Neural cell (in vitro differentiated cells): Measurements from ENCODE around the gene TCF12. TPM values are rescaled to one million over a fixed set of nuclear protein-coding genes. Genes with fewer than 3 reads are reported as not detected.

ENCODE experiments used
- H2AFZ ChIP-seq: fragments of 200-600, 300-800 bp; sonication (generic), shearing (Covaris generic); 2 replicates; pipeline ENCODE4 v1.6.0; 2014; ENCODE audit warnings: low read depth, mild to moderate bottlenecking, antibody characterized with exemption, low read length, moderate library complexity
- H3F3A ChIP-seq: fragments of 200-600 bp; shearing (Covaris generic); 2 replicates; pipeline ENCODE4 v1.6.1; 2016; ENCODE audit warnings: mild to moderate bottlenecking, moderate library complexity, mixed read lengths, antibody characterized with exemption, low read length; ENCODE audit not compliant: insufficient read depth, poor library complexity, severe bottlenecking
- H3K27ac ChIP-seq: fragments of 200-600, 300-800 bp; sonication (generic), shearing (Covaris generic); 2 replicates; pipeline ENCODE4 v1.5.1; 2014; ENCODE audit warnings: mild to moderate bottlenecking, low read length, moderate library complexity
- H3K27me3 ChIP-seq: fragments of 300-800, 200-600 bp; sonication (generic), shearing (Covaris generic); 2 replicates; pipeline ENCODE4 v1.6.0; 2014; ENCODE audit warnings: mild to moderate bottlenecking, low read depth, low read length, moderate library complexity; ENCODE audit not compliant: insufficient read depth
- H3K36me3 ChIP-seq: fragments of 300-800, 200-600 bp; sonication (generic), shearing (Covaris generic); 2 replicates; pipeline ENCODE4 v1.5.1; 2014; ENCODE audit warnings: mild to moderate bottlenecking, antibody characterized with exemption, low read length, moderate library complexity; ENCODE audit not compliant: insufficient read depth
- H3K4me2 ChIP-seq: fragments of 300-800, 200-600 bp; sonication (generic), shearing (Covaris generic); 2 replicates; pipeline ENCODE4 v1.6.0; 2014; ENCODE audit warnings: mild to moderate bottlenecking, low read length
- H3K4me3 ChIP-seq: fragments of 300-800, 200-600 bp; sonication (generic), shearing (Covaris generic); 2 replicates; pipeline ENCODE4 v1.5.1; 2014; ENCODE audit warnings: mild to moderate bottlenecking, low read length, moderate library complexity
- H3K79me2 ChIP-seq: fragments of 200-600 bp; shearing (Covaris generic); replicated peaks from 2 replicates; pipeline ENCODE4 v1.6.0; 2014; ENCODE audit warnings: mild to moderate bottlenecking, low read length, moderate library complexity; ENCODE audit not compliant: insufficient read depth
- H3K9ac ChIP-seq: fragments of 300-800, 200-600 bp; sonication (generic), shearing (Covaris generic); 2 replicates; pipeline ENCODE4 v1.6.1; 2016; ENCODE audit warnings: mild to moderate bottlenecking, low read length, mixed read lengths
- H3K9me2 ChIP-seq: fragments of 200-600 bp; shearing (Covaris generic); 2 replicates; pipeline ENCODE4 v1.6.1; 2016; ENCODE audit warnings: mild to moderate bottlenecking, low read length, mixed read lengths; ENCODE audit not compliant: insufficient read depth
- H3K9me3 ChIP-seq: fragments of 200-600, 300-800 bp; sonication (generic), shearing (Covaris generic); 2 replicates; pipeline ENCODE4 v1.6.1; 2016; ENCODE audit warnings: mild to moderate bottlenecking, mixed run types, low read length, moderate library complexity, mixed read lengths
- H4K20me1 ChIP-seq: fragments of 200-600 bp; shearing (Covaris generic); 2 replicates; pipeline ENCODE4 v1.6.1; 2016; ENCODE audit warnings: mild to moderate bottlenecking, mixed run types; ENCODE audit not compliant: insufficient read depth
- EP300 ChIP-seq: fragments of 450-650 bp; conservative IDR thresholded peaks from 2 replicates; pipeline ENCODE4 v1.6.1; 2014; ENCODE audit warnings: antibody characterized with exemption, mild to moderate bottlenecking, moderate library complexity; ENCODE audit not compliant: poor library complexity, severe bottlenecking
- EZH2 ChIP-seq: fragments of 200-600, 300-800 bp; shearing (Covaris generic), sonication (generic); IDR thresholded peaks from 2 replicates; pipeline ENCODE4 v1.6.1; 2014; ENCODE audit warnings: antibody characterized with exemption, low read length, borderline replicate concordance, mild to moderate bottlenecking; ENCODE audit not compliant: insufficient read depth, poor library complexity, severe bottlenecking
- MXI1 ChIP-seq: fragments of 450-650 bp; conservative IDR thresholded peaks from 2 replicates; pipeline ENCODE4 v1.6.1; 2014; ENCODE audit warnings: antibody characterized with exemption, mild to moderate bottlenecking; ENCODE audit not compliant: poor library complexity, severe bottlenecking
- POLR2AphosphoS5 ChIP-seq: IDR thresholded peaks from 2 replicates; pipeline ENCODE4 v1.6.1; 2012
- RAD21 ChIP-seq: fragments of 450-650 bp; conservative IDR thresholded peaks from 2 replicates; pipeline ENCODE4 v1.6.1; 2014; ENCODE audit warnings: antibody characterized with exemption, mild to moderate bottlenecking, moderate library complexity
- SMC3 ChIP-seq: fragments of 450-650 bp; conservative IDR thresholded peaks from 2 replicates; pipeline ENCODE4 v1.6.1; 2014; ENCODE audit warnings: antibody characterized with exemption, mild to moderate bottlenecking, moderate library complexity; ENCODE audit not compliant: poor library complexity
- TAF1 ChIP-seq: IDR thresholded peaks from 2 replicates; pipeline ENCODE4 v1.6.1; 2012; ENCODE audit warnings: low read depth
- polyA plus RNA-seq: library from polyadenylated mRNA; depleted of rRNA; stranded (reverse); fragments of >200 nt; gene quantifications from 2 replicates; pipeline ENCODE4 v1.2.3, GENCODE V29; 2014
- TF ChIP-seq, protein P1 (sequence below): IDR thresholded peaks from 2 replicates; pipeline ENCODE4 v1.6.1; 2012; ENCODE audit warnings: borderline replicate concordance
- TF ChIP-seq, protein P2 (sequence below): fragments of 450-650 bp; IDR thresholded peaks from 2 replicates; pipeline ENCODE4 v1.5.1; 2014; ENCODE audit warnings: antibody characterized with exemption, mild to moderate bottlenecking, moderate library complexity; ENCODE audit not compliant: poor library complexity, severe bottlenecking

Gene TCF12
- polyA plus RNA-seq, 1 donor from 2014 or later, result 52.7 TPM

GRCh38 chr15:57305009-57305408 is 386.6 kb downstream of the TCF12 start:
- H3K9ac ChIP-seq, result no peak overlapping the region
- no peaks in the 10 kb centered on the region for H4K20me1 ChIP-seq
- no peak overlapping the region for H2AFZ ChIP-seq
- TF ChIP-seq, protein P1, sequence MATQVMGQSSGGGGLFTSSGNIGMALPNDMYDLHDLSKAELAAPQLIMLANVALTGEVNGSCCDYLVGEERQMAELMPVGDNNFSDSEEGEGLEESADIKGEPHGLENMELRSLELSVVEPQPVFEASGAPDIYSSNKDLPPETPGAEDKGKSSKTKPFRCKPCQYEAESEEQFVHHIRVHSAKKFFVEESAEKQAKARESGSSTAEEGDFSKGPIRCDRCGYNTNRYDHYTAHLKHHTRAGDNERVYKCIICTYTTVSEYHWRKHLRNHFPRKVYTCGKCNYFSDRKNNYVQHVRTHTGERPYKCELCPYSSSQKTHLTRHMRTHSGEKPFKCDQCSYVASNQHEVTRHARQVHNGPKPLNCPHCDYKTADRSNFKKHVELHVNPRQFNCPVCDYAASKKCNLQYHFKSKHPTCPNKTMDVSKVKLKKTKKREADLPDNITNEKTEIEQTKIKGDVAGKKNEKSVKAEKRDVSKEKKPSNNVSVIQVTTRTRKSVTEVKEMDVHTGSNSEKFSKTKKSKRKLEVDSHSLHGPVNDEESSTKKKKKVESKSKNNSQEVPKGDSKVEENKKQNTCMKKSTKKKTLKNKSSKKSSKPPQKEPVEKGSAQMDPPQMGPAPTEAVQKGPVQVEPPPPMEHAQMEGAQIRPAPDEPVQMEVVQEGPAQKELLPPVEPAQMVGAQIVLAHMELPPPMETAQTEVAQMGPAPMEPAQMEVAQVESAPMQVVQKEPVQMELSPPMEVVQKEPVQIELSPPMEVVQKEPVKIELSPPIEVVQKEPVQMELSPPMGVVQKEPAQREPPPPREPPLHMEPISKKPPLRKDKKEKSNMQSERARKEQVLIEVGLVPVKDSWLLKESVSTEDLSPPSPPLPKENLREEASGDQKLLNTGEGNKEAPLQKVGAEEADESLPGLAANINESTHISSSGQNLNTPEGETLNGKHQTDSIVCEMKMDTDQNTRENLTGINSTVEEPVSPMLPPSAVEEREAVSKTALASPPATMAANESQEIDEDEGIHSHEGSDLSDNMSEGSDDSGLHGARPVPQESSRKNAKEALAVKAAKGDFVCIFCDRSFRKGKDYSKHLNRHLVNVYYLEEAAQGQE, result no peak
- TF ChIP-seq SMC3, result no peak
- no peaks in the 10 kb centered on the region for H3K27me3 ChIP-seq
- no peak overlapping the region for H3K4me3 ChIP-seq
- H3K9me3 ChIP-seq, result no peaks in the 10 kb centered on the region
- no peaks in the 10 kb centered on the region for H3F3A ChIP-seq
- H3K79me2 ChIP-seq, result no peaks in the 10 kb centered on the region
- no peak overlapping the region for H3K4me2 ChIP-seq
- H3K27ac ChIP-seq, result no peak overlapping the region
- H3K36me3 ChIP-seq, result no peaks in the 10 kb centered on the region
- H3K9me2 ChIP-seq, result no peaks in the 10 kb centered on the region

DNA sequence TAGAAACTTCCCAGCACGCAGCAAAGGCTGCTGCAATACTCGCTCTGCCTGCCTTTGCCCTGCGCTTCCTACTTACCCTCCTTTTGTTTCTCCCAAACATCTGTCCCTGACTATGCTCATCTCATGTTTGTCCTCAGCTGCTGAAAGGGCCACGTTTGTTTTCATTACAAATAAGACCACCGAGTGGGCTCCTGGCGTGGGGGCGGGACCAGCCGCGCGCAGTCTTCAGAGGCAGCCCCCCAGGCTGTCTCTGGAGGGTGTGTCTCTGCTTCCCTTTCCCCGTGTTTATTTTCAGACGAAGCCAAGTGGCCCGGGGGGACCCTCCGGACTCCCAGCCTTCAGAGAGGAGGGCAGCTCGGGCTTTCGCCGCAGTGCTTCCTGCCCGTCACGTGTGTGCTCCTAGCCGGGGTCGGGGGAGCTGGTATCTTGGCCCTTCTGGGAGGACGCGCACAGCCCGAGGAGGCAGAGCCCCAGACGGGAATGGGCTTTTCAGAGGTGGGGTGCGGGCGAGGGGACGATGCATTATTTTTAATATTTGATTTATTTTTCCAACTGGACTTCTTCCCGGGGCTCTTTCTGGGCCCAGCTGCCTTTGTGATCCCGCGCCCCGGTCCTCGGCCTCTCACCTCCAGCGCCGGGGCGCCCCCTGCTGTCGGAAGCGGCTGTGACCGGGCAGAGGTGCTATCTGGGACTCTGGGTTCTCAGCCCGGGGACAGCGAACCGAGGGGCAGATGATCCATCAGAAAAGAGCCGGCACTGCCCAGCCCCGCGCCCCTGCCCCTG is 387.9 kb downstream of the TCF12 start:
- no peaks in the 10 kb centered on the region for H3K36me3 ChIP-seq
- TF ChIP-seq TAF1 (no peak), EP300 (no peak), POLR2AphosphoS5 (no peak), SMC3 (peak; percentile 72), RAD21 (peak; percentile 67), EZH2 (no peak), MXI1 (no peak)
- TF ChIP-seq, protein P2, sequence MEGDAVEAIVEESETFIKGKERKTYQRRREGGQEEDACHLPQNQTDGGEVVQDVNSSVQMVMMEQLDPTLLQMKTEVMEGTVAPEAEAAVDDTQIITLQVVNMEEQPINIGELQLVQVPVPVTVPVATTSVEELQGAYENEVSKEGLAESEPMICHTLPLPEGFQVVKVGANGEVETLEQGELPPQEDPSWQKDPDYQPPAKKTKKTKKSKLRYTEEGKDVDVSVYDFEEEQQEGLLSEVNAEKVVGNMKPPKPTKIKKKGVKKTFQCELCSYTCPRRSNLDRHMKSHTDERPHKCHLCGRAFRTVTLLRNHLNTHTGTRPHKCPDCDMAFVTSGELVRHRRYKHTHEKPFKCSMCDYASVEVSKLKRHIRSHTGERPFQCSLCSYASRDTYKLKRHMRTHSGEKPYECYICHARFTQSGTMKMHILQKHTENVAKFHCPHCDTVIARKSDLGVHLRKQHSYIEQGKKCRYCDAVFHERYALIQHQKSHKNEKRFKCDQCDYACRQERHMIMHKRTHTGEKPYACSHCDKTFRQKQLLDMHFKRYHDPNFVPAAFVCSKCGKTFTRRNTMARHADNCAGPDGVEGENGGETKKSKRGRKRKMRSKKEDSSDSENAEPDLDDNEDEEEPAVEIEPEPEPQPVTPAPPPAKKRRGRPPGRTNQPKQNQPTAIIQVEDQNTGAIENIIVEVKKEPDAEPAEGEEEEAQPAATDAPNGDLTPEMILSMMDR, result peak; percentile 65
- TF ChIP-seq, protein P1, result no peak
- no peak overlapping the region for H3K27ac ChIP-seq
- H3K9me2 ChIP-seq, result no peaks in the 10 kb centered on the region
- H3K4me3 ChIP-seq, result peak overlapping the region; percentile 63
- H3K79me2 ChIP-seq, result no peaks in the 10 kb centered on the region
- H3K4me2 ChIP-seq, result no peak overlapping the region
- no peaks in the 10 kb centered on the region for H3K27me3 ChIP-seq
- H3K9ac ChIP-seq, result peak overlapping the region; percentile 34
- H3F3A ChIP-seq, result no peaks in the 10 kb centered on the region
- no peaks in the 10 kb centered on the region for H3K9me3 ChIP-seq
- no peaks in the 10 kb centered on the region for H4K20me1 ChIP-seq
- peak overlapping the region; percentile 27 for H2AFZ ChIP-seq
